A673 (cell line): ENCODE results near the gene EIF4G1.

Experiments used
- EZH2 ChIP-seq: fragments of 200-600 bp; sonication (generic); IDR thresholded peaks from 2 replicates; pipeline ENCODE4 v1.6.1; 2017; ENCODE audit warnings: borderline replicate concordance, low read depth, mild to moderate bottlenecking, mixed read lengths, antibody characterized with exemption, low read length; ENCODE audit not compliant: poor library complexity, severe bottlenecking
- TF ChIP-seq, protein P1 (sequence below): fragments of 300-800, 200-600 bp; sonication (generic); conservative IDR thresholded peaks from 2 replicates; pipeline ENCODE4 v1.5.1; 2017; ENCODE audit warnings: low read depth, mild to moderate bottlenecking, antibody characterized with exemption, low read length, moderate library complexity, mixed read lengths

- TF ChIP-seq, protein P1, sequence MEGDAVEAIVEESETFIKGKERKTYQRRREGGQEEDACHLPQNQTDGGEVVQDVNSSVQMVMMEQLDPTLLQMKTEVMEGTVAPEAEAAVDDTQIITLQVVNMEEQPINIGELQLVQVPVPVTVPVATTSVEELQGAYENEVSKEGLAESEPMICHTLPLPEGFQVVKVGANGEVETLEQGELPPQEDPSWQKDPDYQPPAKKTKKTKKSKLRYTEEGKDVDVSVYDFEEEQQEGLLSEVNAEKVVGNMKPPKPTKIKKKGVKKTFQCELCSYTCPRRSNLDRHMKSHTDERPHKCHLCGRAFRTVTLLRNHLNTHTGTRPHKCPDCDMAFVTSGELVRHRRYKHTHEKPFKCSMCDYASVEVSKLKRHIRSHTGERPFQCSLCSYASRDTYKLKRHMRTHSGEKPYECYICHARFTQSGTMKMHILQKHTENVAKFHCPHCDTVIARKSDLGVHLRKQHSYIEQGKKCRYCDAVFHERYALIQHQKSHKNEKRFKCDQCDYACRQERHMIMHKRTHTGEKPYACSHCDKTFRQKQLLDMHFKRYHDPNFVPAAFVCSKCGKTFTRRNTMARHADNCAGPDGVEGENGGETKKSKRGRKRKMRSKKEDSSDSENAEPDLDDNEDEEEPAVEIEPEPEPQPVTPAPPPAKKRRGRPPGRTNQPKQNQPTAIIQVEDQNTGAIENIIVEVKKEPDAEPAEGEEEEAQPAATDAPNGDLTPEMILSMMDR: no peak
- TF ChIP-seq EZH2: no peak
Observed at GRCh38 chr3:184351511-184352148, 37.2 kb downstream of the EIF4G1 start.
